Endothelial cell of umbilical vein (primary cell): ENCODE measurements around the gene TAAR8. TPM values are rescaled to one million over a fixed set of nuclear protein-coding genes. Genes with fewer than 3 reads are reported as not detected.

Experiments used
- BruUV-seq: library from RNA; stranded (reverse); fragments of 400-500 nt; replicated peaks from 2 replicates; lab custom pipeline; 2021; lab: Mats Ljungman, UMichigan
- CTCF ChIA-PET: fragments of 300-600, 350-600 bp; sonication (Branson Sonifier 250); formaldehyde crosslinking; loops from one replicate; lab custom pipeline; 2021; ENCODE audit warnings: antibody characterized with exemption, inconsistent platforms; lab: Charles Lee
- POLR2A ChIA-PET: fragments of 300-600, 350-600 bp; sonication (Branson Sonifier 250); formaldehyde crosslinking; loops from one replicate; lab custom pipeline; 2021; ENCODE audit warnings: antibody characterized with exemption, inconsistent platforms; lab: Charles Lee
- DNase-seq: peaks from one replicate; pipeline ENCODE4 v3.0.0-alpha.2; 2011; ENCODE audit warnings: low read depth, low spot score
- FAIRE-seq: peaks from 2 replicates; lab custom pipeline; 2011; peaks lifted over from hg19 to GRCh38; lab: Jason Lieb, UNC
- H2AFZ ChIP-seq: 2 replicates; pipeline ENCODE4 v1.6.0; 2012; ENCODE audit warnings: low read depth, low read length, control low read depth, inconsistent platforms
- H3K27ac ChIP-seq: 2 replicates; pipeline ENCODE4 v1.5.1; 2011; ENCODE audit warnings: low read depth, mild to moderate bottlenecking, control low read depth, low read length, moderate library complexity; ENCODE audit not compliant: insufficient read depth
- H3K27me3 ChIP-seq, 2 experiments: 2 replicates each; pipeline versions ENCODE4 v1.6.0 to v1.6.1; 2011; ENCODE audit warnings: low read length in 2 of 2, mixed read lengths in 1 of 2; ENCODE audit not compliant: control insufficient read depth in 2 of 2, insufficient read depth in 2 of 2
- H3K36me3 ChIP-seq, 2 experiments: 2 replicates in 1 of 2; 3 replicates in 1 of 2; pipeline ENCODE4 v1.5.1; 2011; ENCODE audit warnings: low read length in 2 of 2, mild to moderate bottlenecking in 1 of 2, moderate library complexity in 1 of 2; ENCODE audit not compliant: control insufficient read depth in 2 of 2, insufficient read depth in 2 of 2; ENCODE audit errors: extremely low read depth in 1 of 2
- H3K4me1 ChIP-seq: 3 replicates; pipeline ENCODE4 v1.5.1; 2011; ENCODE audit warnings: mild to moderate bottlenecking, low read length; ENCODE audit not compliant: control insufficient read depth, insufficient read depth; ENCODE audit errors: extremely low read depth
- H3K4me2 ChIP-seq: 2 replicates; pipeline ENCODE4 v1.6.1; 2011; ENCODE audit warnings: low read length, control low read depth, mixed read lengths; ENCODE audit not compliant: insufficient read depth
- H3K4me3 ChIP-seq, 3 experiments: fragments of 200-600 bp in 1 of 3; sonication (generic), shearing (Covaris generic) in 1 of 3; replicated peaks in 1 of 3; 2 replicates each; pipeline ENCODE4 v1.5.1; 2011 to 2016; ENCODE audit warnings: control low read depth in 3 of 3, low read length in 3 of 3, mild to moderate bottlenecking in 2 of 3, inconsistent platforms in 1 of 3, low read depth in 1 of 3, moderate library complexity in 1 of 3; ENCODE audit not compliant: insufficient read depth in 1 of 3
- H3K79me2 ChIP-seq: 2 replicates; pipeline ENCODE4 v1.6.0; 2012; ENCODE audit warnings: low read length, inconsistent platforms; ENCODE audit not compliant: control insufficient read depth, insufficient read depth
- H3K9ac ChIP-seq: replicated peaks from 2 replicates; pipeline ENCODE3; 2011; ENCODE audit warnings: low read length, control low read depth; ENCODE audit not compliant: insufficient read depth; ENCODE audit errors: extremely low read depth
- H3K9me1 ChIP-seq: replicated peaks from 3 replicates; pipeline ENCODE4 v1.6.0; 2011; ENCODE audit warnings: mild to moderate bottlenecking, low read length; ENCODE audit not compliant: control insufficient read depth, insufficient read depth; ENCODE audit errors: extremely low read depth
- H3K9me3 ChIP-seq: replicated peaks from 2 replicates; pipeline ENCODE4 v1.5.1; 2012; ENCODE audit warnings: low read length, inconsistent platforms; ENCODE audit not compliant: control insufficient read depth, insufficient read depth
- H4K20me1 ChIP-seq: replicated peaks from 2 replicates; pipeline ENCODE3; 2011; ENCODE audit warnings: mild to moderate bottlenecking, low read length; ENCODE audit not compliant: control insufficient read depth, insufficient read depth; ENCODE audit errors: extremely low read depth
- CTCF ChIP-seq, 2 donors: IDR thresholded peaks; 1 replicate in 1 of 2; 2 replicates in 1 of 2; pipeline ENCODE4 v1.5.1; 2011; ENCODE audit warnings: low read length in 2 of 2, mild to moderate bottlenecking in 2 of 2, moderate library complexity in 2 of 2, control low read depth in 1 of 2, inconsistent platforms in 1 of 2, low read depth in 1 of 2; ENCODE audit not compliant: insufficient read depth in 1 of 2; ENCODE audit errors: extremely low read depth in 1 of 2
- EZH2 ChIP-seq: IDR thresholded peaks from 2 replicates; pipeline ENCODE4 v1.6.1; 2012; ENCODE audit warnings: borderline replicate concordance, low read depth, mild to moderate bottlenecking, moderate library complexity, low read length, inconsistent platforms; ENCODE audit not compliant: severe bottlenecking
- FOS ChIP-seq: IDR thresholded peaks from 2 replicates; pipeline ENCODE4 v1.6.1; 2011; ENCODE audit warnings: mild to moderate bottlenecking, low read length, moderate library complexity, borderline replicate concordance; ENCODE audit not compliant: insufficient read depth
- GATA2 ChIP-seq: IDR thresholded peaks from 2 replicates; pipeline ENCODE4 v1.7.0; 2011; ENCODE audit warnings: low read depth, mild to moderate bottlenecking, moderate library complexity, mixed read lengths, low read length; ENCODE audit not compliant: insufficient read length, insufficient read depth
- JUN ChIP-seq: IDR thresholded peaks from 2 replicates; pipeline ENCODE4 v1.6.1; 2011; ENCODE audit warnings: borderline replicate concordance, low read depth; ENCODE audit not compliant: insufficient read length, insufficient read depth
- MAX ChIP-seq: IDR thresholded peaks from 2 replicates; pipeline ENCODE4 v1.6.1; 2011; ENCODE audit not compliant: insufficient read depth, insufficient read length
- MYC ChIP-seq: IDR thresholded peaks from one replicate; pipeline ENCODE4 v1.6.1; 2011; ENCODE audit warnings: mild to moderate bottlenecking, low read depth, low read length
- POLR2A ChIP-seq: IDR thresholded peaks from 2 replicates; pipeline ENCODE4 v1.6.1; 2012; ENCODE audit warnings: low read depth, mild to moderate bottlenecking, control low read depth, low read length
- POLR2AphosphoS5 ChIP-seq: IDR thresholded peaks from 2 replicates; pipeline ENCODE4 v1.6.1; 2012; ENCODE audit warnings: low read depth, mild to moderate bottlenecking, control low read depth, low read length, moderate library complexity; ENCODE audit not compliant: insufficient read depth
- dilution Hi-C: fragments of 300-500 bp; cut with MboI; formaldehyde crosslinking; loops from one replicate; pipeline ENCODE4 v1.15.0; 2019; ENCODE audit warnings: low sequenced_read_pairs; ENCODE audit not compliant: extremely low pct_ligation_motif_present
- intact Hi-C: fragments of 100-400 bp; cut with micrococcal nuclease; formaldehyde crosslinking; loops from one replicate; pipeline ENCODE4 v1.10.0; 2022
- polyA plus RNA-seq, 4 experiments: library from polyadenylated mRNA; depleted of rRNA in 3 of 4; stranded (reverse) in 3 of 4; unstranded in 1 of 4; fragments of >200 nt; gene quantifications; 2 replicates each; pipeline versions ENCODE4 v1.2.1 to v1.2.3, GENCODE V29; 2011 to 2012; ENCODE audit warnings: missing spikeins in 1 of 4
- total RNA-seq: library from RNA; stranded (reverse); gene quantifications from 2 replicates; pipeline ENCODE4 v1.2.3, GENCODE V29; 2021

TAAR8 gene
- total and polyA plus RNA-seq, 2 donors (not counting 3 experiments of a cell fraction or from before 2014, with no cell fraction given) = not detected

- FAIRE-seq = no peak
- dilution Hi-C loops (no loop called here), intact Hi-C loops (no loop called here)
- H3K4me1 ChIP-seq = no peaks in the 10 kb centered on the region
- no peak for TF ChIP-seq EZH2
- TF ChIP-seq POLR2A = no peak
- no peak for TF ChIP-seq GATA2
- no peak for TF ChIP-seq CTCF (IDR thresholded peaks at IDR 0.05; ENCODE audit: extremely low read depth in 1 of 2, insufficient read depth in 1 of 2, low read depth in 1 of 2, low read length in 2 of 2)
- no peak for TF ChIP-seq FOS
- TF ChIP-seq MAX = no peak
- TF ChIP-seq MYC = no peak
- TF ChIP-seq JUN = no peak
- no peak for TF ChIP-seq POLR2AphosphoS5
- no peak overlapping the region for H3K4me2 ChIP-seq
- H3K9me1 ChIP-seq = no peaks in the 10 kb centered on the region
- H3K27me3 ChIP-seq = peaks cover 0 to 2% of the 10 kb centered on the region in 2 experiments
- no peak for DNase-seq
- CTCF ChIA-PET = no interaction called here
- BruUV-seq = no TSS peak
- H3K4me3 ChIP-seq = no peak overlapping the region
- H3K79me2 ChIP-seq = no peaks in the 10 kb centered on the region
- no peak overlapping the region for H2AFZ ChIP-seq
- POLR2A ChIA-PET = no interaction called here
- no peaks in the 10 kb centered on the region for H3K36me3 ChIP-seq
- H4K20me1 ChIP-seq = no peaks in the 10 kb centered on the region
- H3K9ac ChIP-seq = no peak overlapping the region
- no peaks in the 10 kb centered on the region for H3K9me3 ChIP-seq
- no peak overlapping the region for H3K27ac ChIP-seq
Measured at GRCh38 chr6:132584698-132585097, 32.2 kb downstream of the TAAR8 start.
